ENCODE measurements around the gene SOBP.

The SOBP gene

DNA sequence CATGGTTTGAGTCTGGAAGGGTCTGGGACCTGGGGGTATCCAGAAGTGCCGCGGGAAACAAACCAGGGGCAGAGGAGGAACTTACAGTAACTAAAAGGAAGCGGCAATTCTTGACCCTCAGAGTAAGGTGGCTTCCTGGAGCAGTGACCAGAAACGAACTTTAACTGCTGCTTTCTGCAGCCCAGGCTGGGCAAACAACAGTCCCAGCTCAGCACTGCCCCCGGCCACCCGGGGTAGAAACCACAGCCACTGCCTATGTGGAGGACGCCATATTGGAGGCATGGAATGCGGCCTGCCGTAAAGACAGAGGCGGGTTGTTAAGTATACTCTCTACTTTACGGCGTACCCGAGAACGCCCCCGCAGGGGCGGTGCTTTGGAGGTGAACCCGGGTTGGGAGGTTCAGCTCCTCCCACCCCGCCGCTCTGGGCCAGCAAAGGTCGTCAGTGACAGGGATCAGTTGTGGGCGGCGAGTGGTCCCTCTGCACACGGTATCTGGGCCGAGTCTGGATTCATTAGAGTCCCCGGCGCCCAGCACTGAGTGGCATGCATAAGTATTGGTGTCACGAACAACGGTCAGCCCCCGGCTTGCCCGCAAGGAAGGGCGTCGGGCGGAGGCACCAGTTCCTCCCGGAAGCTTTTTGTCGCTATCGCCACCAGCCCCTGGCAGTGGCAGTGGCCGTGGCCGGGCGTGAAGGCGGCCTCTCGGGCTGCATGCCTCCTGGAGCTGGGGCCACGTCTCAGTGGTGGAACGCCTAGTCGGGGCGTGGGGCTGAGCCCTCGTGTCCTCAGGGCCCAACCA is 30.4 kb upstream of the SOBP start, which contains the start of gene PDSS2 (continued):
- TF ChIP-seq PPARA (CRISPR knock-in tag; IDR thresholded peaks at IDR 0.05; ENCODE audit: borderline replicate concordance): no peak
- TF ChIP-seq, protein P1, sequence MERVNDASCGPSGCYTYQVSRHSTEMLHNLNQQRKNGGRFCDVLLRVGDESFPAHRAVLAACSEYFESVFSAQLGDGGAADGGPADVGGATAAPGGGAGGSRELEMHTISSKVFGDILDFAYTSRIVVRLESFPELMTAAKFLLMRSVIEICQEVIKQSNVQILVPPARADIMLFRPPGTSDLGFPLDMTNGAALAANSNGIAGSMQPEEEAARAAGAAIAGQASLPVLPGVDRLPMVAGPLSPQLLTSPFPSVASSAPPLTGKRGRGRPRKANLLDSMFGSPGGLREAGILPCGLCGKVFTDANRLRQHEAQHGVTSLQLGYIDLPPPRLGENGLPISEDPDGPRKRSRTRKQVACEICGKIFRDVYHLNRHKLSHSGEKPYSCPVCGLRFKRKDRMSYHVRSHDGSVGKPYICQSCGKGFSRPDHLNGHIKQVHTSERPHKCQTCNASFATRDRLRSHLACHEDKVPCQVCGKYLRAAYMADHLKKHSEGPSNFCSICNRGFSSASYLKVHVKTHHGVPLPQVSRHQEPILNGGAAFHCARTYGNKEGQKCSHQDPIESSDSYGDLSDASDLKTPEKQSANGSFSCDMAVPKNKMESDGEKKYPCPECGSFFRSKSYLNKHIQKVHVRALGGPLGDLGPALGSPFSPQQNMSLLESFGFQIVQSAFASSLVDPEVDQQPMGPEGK (CRISPR knock-in tag; IDR thresholded peaks at IDR 0.05; ENCODE audit: borderline replicate concordance): no peak
- no peak for TF ChIP-seq SNAI2 (CRISPR knock-in tag; IDR thresholded peaks at IDR 0.05)

GRCh38 chr6:107460083-107460631 is 29.8 kb upstream of the SOBP start:
- no peak for TF ChIP-seq OSR1 (CRISPR knock-in tag; IDR thresholded peaks at IDR 0.05)
- TF ChIP-seq RARB (CRISPR knock-in tag; IDR thresholded peaks at IDR 0.05): no peak
- TF ChIP-seq, protein P2, sequence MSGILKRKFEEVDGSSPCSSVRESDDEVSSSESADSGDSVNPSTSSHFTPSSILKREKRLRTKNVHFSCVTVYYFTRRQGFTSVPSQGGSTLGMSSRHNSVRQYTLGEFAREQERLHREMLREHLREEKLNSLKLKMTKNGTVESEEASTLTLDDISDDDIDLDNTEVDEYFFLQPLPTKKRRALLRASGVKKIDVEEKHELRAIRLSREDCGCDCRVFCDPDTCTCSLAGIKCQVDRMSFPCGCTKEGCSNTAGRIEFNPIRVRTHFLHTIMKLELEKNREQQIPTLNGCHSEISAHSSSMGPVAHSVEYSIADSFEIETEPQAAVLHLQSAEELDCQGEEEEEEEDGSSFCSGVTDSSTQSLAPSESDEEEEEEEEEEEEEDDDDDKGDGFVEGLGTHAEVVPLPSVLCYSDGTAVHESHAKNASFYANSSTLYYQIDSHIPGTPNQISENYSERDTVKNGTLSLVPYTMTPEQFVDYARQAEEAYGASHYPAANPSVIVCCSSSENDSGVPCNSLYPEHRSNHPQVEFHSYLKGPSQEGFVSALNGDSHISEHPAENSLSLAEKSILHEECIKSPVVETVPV (CRISPR knock-in tag; IDR thresholded peaks at IDR 0.05): no peak
- no peak for TF ChIP-seq TSHZ2 (CRISPR knock-in tag; IDR thresholded peaks at IDR 0.05)
- no peak for TF ChIP-seq ARNTL (CRISPR knock-in tag; IDR thresholded peaks at IDR 0.05; ENCODE audit: borderline replicate concordance, low read depth)
- no peak for ATAC-seq

GRCh38 chr6:107466062-107466461 is 23.9 kb upstream of the SOBP start:
- TF ChIP-seq ESRRG (CRISPR knock-in tag; IDR thresholded peaks at IDR 0.05) (no peak), GLIS3 (CRISPR knock-in tag; IDR thresholded peaks at IDR 0.05) (no peak), SNAI2 (CRISPR knock-in tag; IDR thresholded peaks at IDR 0.05) (no peak)
- ATAC-seq: no peak

DNA sequence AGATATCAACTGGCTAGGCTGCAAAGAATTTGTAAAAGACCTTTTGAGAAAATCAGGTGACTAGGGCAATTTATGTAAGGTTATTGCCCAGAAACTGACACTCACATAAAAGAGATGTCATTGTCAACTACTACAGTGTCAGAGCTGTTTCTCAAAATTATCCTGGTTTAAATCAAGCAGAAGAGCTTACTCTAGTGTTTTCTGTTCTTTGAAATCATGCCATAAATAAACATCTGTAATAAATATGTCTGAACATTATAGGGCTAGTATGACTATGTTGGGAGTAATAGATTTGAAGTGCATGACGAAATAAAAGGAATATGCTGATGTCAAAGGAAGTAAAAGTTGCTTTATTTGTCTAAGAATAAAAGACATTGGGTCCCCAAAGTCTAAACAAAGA is 19.6 kb upstream of the SOBP start:
- TF ChIP-seq ZNF565 (CRISPR knock-in tag; conservative IDR thresholded peaks at IDR 0.05; ENCODE audit: low read depth) (no peak), TOX (CRISPR knock-in tag; IDR thresholded peaks at IDR 0.05; ENCODE audit: borderline replicate concordance) (no peak), ESRRG (CRISPR knock-in tag; IDR thresholded peaks at IDR 0.05) (no peak), TSHZ2 (CRISPR knock-in tag; IDR thresholded peaks at IDR 0.05) (no peak), BACH2 (CRISPR knock-in tag; IDR thresholded peaks at IDR 0.05; ENCODE audit: borderline replicate concordance) (no peak), CSDC2 (CRISPR knock-in tag; IDR thresholded peaks at IDR 0.05) (no peak), ISL1 (CRISPR knock-in tag; IDR thresholded peaks at IDR 0.05) (no peak), GLIS3 (CRISPR knock-in tag; IDR thresholded peaks at IDR 0.05) (no peak), ARNTL (CRISPR knock-in tag; IDR thresholded peaks at IDR 0.05; ENCODE audit: borderline replicate concordance, low read depth) (no peak)
- TF ChIP-seq, protein P1 (CRISPR knock-in tag; IDR thresholded peaks at IDR 0.05; ENCODE audit: borderline replicate concordance): no peak
- ATAC-seq: no peak

Measured in SK-N-SH treated with all-trans-retinoic acid at 6 μM for 48 hours (cell line).